GM23338 (cell line): ENCODE measurements around the gene CAMSAP3. TPM values are rescaled to one million over a fixed set of nuclear protein-coding genes. Genes with fewer than 3 reads are reported as not detected.

Experiments
- ATAC-seq: fragments of 200-7000 bp; cut with Tn5 transposase; 3 replicates; pipeline ENCODE4 v1.9.1; 2020
- DNase-seq: peaks from one replicate; pipeline ENCODE4 v3.0.0-alpha.2; 2015; ENCODE audit warnings: low spot score
- H2AFZ ChIP-seq: fragments of 200-600 bp; sonication (generic); 2 replicates; pipeline ENCODE4 v1.8.0; 2016; ENCODE audit warnings: antibody characterized with exemption, mild to moderate bottlenecking, moderate library complexity
- H3F3A ChIP-seq: fragments of 200-600 bp; sonication (generic); replicated peaks from 2 replicates; pipeline ENCODE4 v1.8.0; 2017; ENCODE audit warnings: antibody characterized with exemption, mixed run types, low read depth
- H3K27ac ChIP-seq: fragments of 200-600 bp; sonication (generic); 2 replicates; pipeline ENCODE4 v1.6.1; 2016; ENCODE audit warnings: low read depth
- H3K27me3 ChIP-seq: fragments of 200-600 bp; sonication (generic); 2 replicates; pipeline ENCODE4 v1.8.0; 2016; ENCODE audit warnings: mild to moderate bottlenecking, mixed run types, moderate library complexity; ENCODE audit not compliant: insufficient read depth
- H3K36me3 ChIP-seq: fragments of 200-600 bp; sonication (generic); 2 replicates; pipeline ENCODE4 v1.8.0; 2016; ENCODE audit warnings: mild to moderate bottlenecking; ENCODE audit not compliant: insufficient read depth
- H3K4me1 ChIP-seq: fragments of 200-600 bp; sonication (generic); 2 replicates; pipeline ENCODE4 v1.8.0; 2016; ENCODE audit warnings: mild to moderate bottlenecking, moderate library complexity; ENCODE audit not compliant: insufficient read depth
- H3K4me2 ChIP-seq: fragments of 200-600 bp; sonication (generic); 2 replicates; pipeline ENCODE4 v1.7.1; 2017; ENCODE audit warnings: mixed run types
- H3K4me3 ChIP-seq: fragments of 200-600 bp; sonication (generic); 2 replicates; pipeline ENCODE4 v1.6.1; 2016; ENCODE audit warnings: mixed run types
- H3K79me2 ChIP-seq: fragments of 200-600 bp; sonication (generic); replicated peaks from 2 replicates; pipeline ENCODE4 v1.8.0; 2017; ENCODE audit warnings: mild to moderate bottlenecking; ENCODE audit not compliant: insufficient read depth
- H3K9me2 ChIP-seq: fragments of 200-600 bp; sonication (generic); 2 replicates; pipeline ENCODE4 v1.8.0; 2017; ENCODE audit not compliant: insufficient read depth
- H4K20me1 ChIP-seq: fragments of 200-600 bp; sonication (generic); replicated peaks from 2 replicates; pipeline ENCODE4 v1.8.0; 2017; ENCODE audit warnings: mild to moderate bottlenecking; ENCODE audit not compliant: insufficient read depth
- H3K27ac Mint-ChIP-seq: 2 replicates; pipeline ENCODE4 v1.8.0; 2020; ENCODE audit warnings: inconsistent platforms, mild to moderate bottlenecking, moderate library complexity, mixed read lengths
- H3K27me3 Mint-ChIP-seq: 3 replicates; pipeline ENCODE4 v1.8.0; 2022; ENCODE audit warnings: low read depth, mild to moderate bottlenecking, moderate library complexity, mixed read lengths, inconsistent platforms; ENCODE audit not compliant: insufficient read depth, poor library complexity
- H3K36me3 Mint-ChIP-seq: 3 replicates; pipeline ENCODE4 v1.8.0; 2021; ENCODE audit warnings: low read depth, mild to moderate bottlenecking, inconsistent platforms, moderate library complexity, mixed read lengths
- H3K4me1 Mint-ChIP-seq: 3 replicates; pipeline ENCODE4 v1.8.0; 2020; ENCODE audit warnings: mild to moderate bottlenecking, inconsistent platforms, mixed read lengths
- H3K4me3 Mint-ChIP-seq: 3 replicates; pipeline ENCODE4 v1.8.0; 2021; ENCODE audit warnings: moderate library complexity, mild to moderate bottlenecking, inconsistent platforms, mixed read lengths
- H3K9me3 Mint-ChIP-seq: 3 replicates; pipeline ENCODE4 v1.8.0; 2020; ENCODE audit warnings: moderate library complexity, mild to moderate bottlenecking, inconsistent platforms, mixed read lengths
- CREB1 ChIP-seq: fragments of 250-450 bp; sonication (Bioruptor Pico); IDR thresholded peaks from 2 replicates; pipeline ENCODE4 v1.5.0; 2020; ENCODE audit warnings: low read depth, mild to moderate bottlenecking, moderate library complexity
- CTCF ChIP-seq, 2 experiments: fragments of 200-600 bp in 1 of 2; sonication (generic) in 1 of 2; conservative IDR thresholded peaks; 2 replicates each; pipeline versions ENCODE4 v1.5.1 to v1.6.1; 2016 to 2017; ENCODE audit warnings: antibody characterized with exemption in 2 of 2, low read depth in 2 of 2, mild to moderate bottlenecking in 2 of 2, moderate library complexity in 1 of 2
- ETS1 ChIP-seq: IDR thresholded peaks from 2 replicates; pipeline ENCODE4 v1.6.1; 2016; ENCODE audit warnings: antibody characterized with exemption
- EZH2 ChIP-seq: fragments of 200-600 bp; sonication (generic); IDR thresholded peaks from one replicate; pipeline ENCODE4 v1.8.0; 2017; ENCODE audit warnings: antibody characterized with exemption, mild to moderate bottlenecking, low read depth; ENCODE audit not compliant: unreplicated experiment
- EZH2phosphoT487 ChIP-seq: fragments of 200-600 bp; sonication (generic); IDR thresholded peaks from one replicate; pipeline ENCODE4 v1.8.1; 2018; ENCODE audit warnings: antibody characterized with exemption; ENCODE audit not compliant: unreplicated experiment
- JUNB ChIP-seq: IDR thresholded peaks from one replicate; pipeline ENCODE4 v1.6.1; 2016; ENCODE audit warnings: antibody characterized with exemption; ENCODE audit not compliant: unreplicated experiment
- NANOG ChIP-seq: IDR thresholded peaks from 2 replicates; pipeline ENCODE4 v1.6.1; 2016; ENCODE audit warnings: antibody characterized with exemption, borderline replicate concordance
- POLR2AphosphoS5 ChIP-seq: IDR thresholded peaks from 2 replicates; pipeline ENCODE4 v1.6.1; 2016; ENCODE audit warnings: antibody characterized with exemption, low read depth
- REST ChIP-seq: IDR thresholded peaks from one replicate; pipeline ENCODE4 v1.6.1; 2018; ENCODE audit warnings: antibody characterized with exemption; ENCODE audit not compliant: unreplicated experiment
- STAT1 ChIP-seq: IDR thresholded peaks from one replicate; pipeline ENCODE4 v1.6.1; 2016; ENCODE audit warnings: antibody characterized with exemption; ENCODE audit not compliant: unreplicated experiment
- ZNF114 ChIP-seq: fragments of 250-450 bp; sonication (Bioruptor Pico); IDR thresholded peaks from 2 replicates; pipeline ENCODE4 v1.5.0; 2020; ENCODE audit warnings: mild to moderate bottlenecking, moderate library complexity
- ZNF331 ChIP-seq: fragments of 250-450 bp; sonication (Bioruptor Pico); IDR thresholded peaks from 2 replicates; pipeline ENCODE4 v1.5.0; 2020; ENCODE audit warnings: low read depth, mild to moderate bottlenecking, moderate library complexity
- ZNF462 ChIP-seq: fragments of 250-450 bp; sonication (Bioruptor Pico); IDR thresholded peaks from 2 replicates; pipeline ENCODE4 v1.5.0; 2020; ENCODE audit warnings: mild to moderate bottlenecking, moderate library complexity
- polyA plus RNA-seq: library from polyadenylated mRNA; unstranded; fragments of >200 nt; fragmentation: Nextera tagmentation; extraction: Ambion mirVana; gene quantifications from 2 replicates; pipeline ENCODE4 v1.2.1, GENCODE V29; 2016
- total RNA-seq: library from RNA; depleted of rRNA; stranded (reverse); fragments of >200 nt; shearing (Covaris generic); gene quantifications from 2 replicates; pipeline ENCODE4 v1.2.3, GENCODE V29; 2014

The CAMSAP3 gene
- total and polyA plus RNA-seq, 2 experiments from 2014 or later: 6.4 to 32.2 TPM

GRCh38 chr19:7579182-7579581 is 16.5 kb upstream of the CAMSAP3 start:
- no peak for TF ChIP-seq ZNF462 (CRISPR knock-in tag)
- no peak for TF ChIP-seq CTCF (conservative IDR thresholded peaks at IDR 0.05; ENCODE audit: low read depth in 2 of 2)
- TF ChIP-seq NANOG: no peak
- TF ChIP-seq POLR2AphosphoS5: no peak
- no peak for TF ChIP-seq ETS1
- TF ChIP-seq CREB1 (CRISPR knock-in tag): no peak
- TF ChIP-seq REST: no peak
- TF ChIP-seq EZH2: no peak
- TF ChIP-seq STAT1: no peak
- TF ChIP-seq ZNF114 (CRISPR knock-in tag): no peak
- TF ChIP-seq EZH2phosphoT487: no peak
- no peak for TF ChIP-seq ZNF331 (CRISPR knock-in tag)
- no peak for TF ChIP-seq JUNB
- no peaks in the 10 kb centered on the region for H3K4me1 ChIP-seq
- H3K4me2 ChIP-seq: no peak overlapping the region
- DNase-seq (no peak), ATAC-seq (no peak)
- Mint-ChIP-seq H3K4me3 (no peak overlapping the region), H3K9me3 (no peaks in the 10 kb centered on the region), H3K27ac (no peak overlapping the region), H3K36me3 (no peaks in the 10 kb centered on the region), H3K27me3 (peaks cover 6% of the 10 kb centered on the region), H3K4me1 (no peaks in the 10 kb centered on the region)
- H3K4me3 ChIP-seq: no peak overlapping the region
- no peaks in the 10 kb centered on the region for H4K20me1 ChIP-seq
- H2AFZ ChIP-seq: no peak overlapping the region
- H3K27ac ChIP-seq: no peak overlapping the region
- H3K36me3 ChIP-seq: no peaks in the 10 kb centered on the region
- H3F3A ChIP-seq: no peaks in the 10 kb centered on the region
- no peaks in the 10 kb centered on the region for H3K79me2 ChIP-seq
- no peaks in the 10 kb centered on the region for H3K27me3 ChIP-seq
- no peaks in the 10 kb centered on the region for H3K9me2 ChIP-seq
